Ishikawa (cell line): ENCODE data around the gene PTPN1.

ENCODE experiments used
- CEBPB ChIP-seq: IDR thresholded peaks from 2 replicates; pipeline ENCODE4 v1.6.1; 2012
- CREB1 ChIP-seq: IDR thresholded peaks from 2 replicates; pipeline ENCODE4 v1.6.1; 2012; ENCODE audit warnings: low read depth
- EGR1 ChIP-seq: IDR thresholded peaks from 2 replicates; pipeline ENCODE4 v1.6.1; 2012
- EP300 ChIP-seq: IDR thresholded peaks from 2 replicates; pipeline ENCODE4 v1.6.1; 2012; ENCODE audit warnings: borderline replicate concordance
- FOXM1 ChIP-seq: IDR thresholded peaks from 2 replicates; pipeline ENCODE4 v1.6.1; 2012; ENCODE audit warnings: low read depth, borderline replicate concordance
- MAX ChIP-seq: IDR thresholded peaks from 2 replicates; pipeline ENCODE4 v1.6.1; 2012
- RAD21 ChIP-seq: IDR thresholded peaks from 2 replicates; pipeline ENCODE4 v1.6.1; 2012; ENCODE audit warnings: low read depth
- TAF1 ChIP-seq: IDR thresholded peaks from 2 replicates; pipeline ENCODE4 v1.6.1; 2012; ENCODE audit warnings: low read depth, mild to moderate bottlenecking
- TEAD4 ChIP-seq: IDR thresholded peaks from 2 replicates; pipeline ENCODE4 v1.6.1; 2012
- ZBTB7A ChIP-seq: IDR thresholded peaks from 2 replicates; pipeline ENCODE4 v1.6.1; 2012; ENCODE audit warnings: low read depth
- TF ChIP-seq, protein P1 (sequence below): IDR thresholded peaks from 2 replicates; pipeline ENCODE4 v1.6.1; 2012; ENCODE audit warnings: low read depth, mild to moderate bottlenecking
- TF ChIP-seq, protein P2 (sequence below): IDR thresholded peaks from 2 replicates; pipeline ENCODE4 v1.6.1; 2012

DNA sequence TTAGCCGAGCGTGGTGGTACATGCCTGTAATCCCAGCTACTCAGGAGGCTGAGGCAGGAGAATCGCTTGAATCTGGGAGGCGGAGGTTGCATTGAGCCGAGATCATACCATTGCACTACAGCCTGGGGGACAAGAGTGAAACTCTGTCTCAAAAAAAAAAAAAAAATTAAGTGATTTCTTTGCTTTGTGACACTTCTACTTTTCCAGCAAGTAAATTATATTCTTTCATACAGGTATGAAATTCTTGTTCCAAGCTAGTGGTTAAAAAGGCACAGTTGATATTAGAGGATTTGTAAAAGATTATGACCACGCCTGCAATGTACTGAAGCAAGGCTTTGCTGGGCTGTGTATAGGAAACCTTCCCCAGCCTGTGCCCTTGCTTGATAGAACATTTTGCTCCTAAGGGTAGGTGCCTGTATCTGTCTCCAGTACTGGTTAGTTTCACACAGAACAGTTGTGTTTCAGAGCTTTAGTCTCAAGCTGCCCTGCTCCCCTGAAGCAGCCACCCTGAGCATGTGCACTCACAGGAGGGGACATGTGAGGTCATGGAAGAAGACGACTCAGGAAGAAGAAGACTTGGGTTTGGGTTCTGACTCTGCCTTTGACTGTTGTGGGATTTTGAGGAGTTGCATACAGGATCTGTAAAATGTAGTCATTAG, 10.2 kb downstream of the PTPN1 start:
- TF ChIP-seq TEAD4 (no peak), EGR1 (no peak), TAF1 (no peak), FOXM1 (no peak), CEBPB (no peak), CREB1 (no peak), EP300 (no peak), RAD21 (no peak), MAX (no peak), ZBTB7A (no peak)
- TF ChIP-seq, protein P1, sequence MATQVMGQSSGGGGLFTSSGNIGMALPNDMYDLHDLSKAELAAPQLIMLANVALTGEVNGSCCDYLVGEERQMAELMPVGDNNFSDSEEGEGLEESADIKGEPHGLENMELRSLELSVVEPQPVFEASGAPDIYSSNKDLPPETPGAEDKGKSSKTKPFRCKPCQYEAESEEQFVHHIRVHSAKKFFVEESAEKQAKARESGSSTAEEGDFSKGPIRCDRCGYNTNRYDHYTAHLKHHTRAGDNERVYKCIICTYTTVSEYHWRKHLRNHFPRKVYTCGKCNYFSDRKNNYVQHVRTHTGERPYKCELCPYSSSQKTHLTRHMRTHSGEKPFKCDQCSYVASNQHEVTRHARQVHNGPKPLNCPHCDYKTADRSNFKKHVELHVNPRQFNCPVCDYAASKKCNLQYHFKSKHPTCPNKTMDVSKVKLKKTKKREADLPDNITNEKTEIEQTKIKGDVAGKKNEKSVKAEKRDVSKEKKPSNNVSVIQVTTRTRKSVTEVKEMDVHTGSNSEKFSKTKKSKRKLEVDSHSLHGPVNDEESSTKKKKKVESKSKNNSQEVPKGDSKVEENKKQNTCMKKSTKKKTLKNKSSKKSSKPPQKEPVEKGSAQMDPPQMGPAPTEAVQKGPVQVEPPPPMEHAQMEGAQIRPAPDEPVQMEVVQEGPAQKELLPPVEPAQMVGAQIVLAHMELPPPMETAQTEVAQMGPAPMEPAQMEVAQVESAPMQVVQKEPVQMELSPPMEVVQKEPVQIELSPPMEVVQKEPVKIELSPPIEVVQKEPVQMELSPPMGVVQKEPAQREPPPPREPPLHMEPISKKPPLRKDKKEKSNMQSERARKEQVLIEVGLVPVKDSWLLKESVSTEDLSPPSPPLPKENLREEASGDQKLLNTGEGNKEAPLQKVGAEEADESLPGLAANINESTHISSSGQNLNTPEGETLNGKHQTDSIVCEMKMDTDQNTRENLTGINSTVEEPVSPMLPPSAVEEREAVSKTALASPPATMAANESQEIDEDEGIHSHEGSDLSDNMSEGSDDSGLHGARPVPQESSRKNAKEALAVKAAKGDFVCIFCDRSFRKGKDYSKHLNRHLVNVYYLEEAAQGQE, result no peak
- TF ChIP-seq, protein P2, sequence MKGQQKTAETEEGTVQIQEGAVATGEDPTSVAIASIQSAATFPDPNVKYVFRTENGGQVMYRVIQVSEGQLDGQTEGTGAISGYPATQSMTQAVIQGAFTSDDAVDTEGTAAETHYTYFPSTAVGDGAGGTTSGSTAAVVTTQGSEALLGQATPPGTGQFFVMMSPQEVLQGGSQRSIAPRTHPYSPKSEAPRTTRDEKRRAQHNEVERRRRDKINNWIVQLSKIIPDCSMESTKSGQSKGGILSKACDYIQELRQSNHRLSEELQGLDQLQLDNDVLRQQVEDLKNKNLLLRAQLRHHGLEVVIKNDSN, result no peak
